ENCODE results near the gene COQ2. TPM values are rescaled to one million over a fixed set of nuclear protein-coding genes. Genes with fewer than 3 reads are reported as not detected.

COQ2 gene
- total RNA-seq, 4 donors from 2014 or later: 5.0 to 8.9 (median 5.5) TPM

DNA sequence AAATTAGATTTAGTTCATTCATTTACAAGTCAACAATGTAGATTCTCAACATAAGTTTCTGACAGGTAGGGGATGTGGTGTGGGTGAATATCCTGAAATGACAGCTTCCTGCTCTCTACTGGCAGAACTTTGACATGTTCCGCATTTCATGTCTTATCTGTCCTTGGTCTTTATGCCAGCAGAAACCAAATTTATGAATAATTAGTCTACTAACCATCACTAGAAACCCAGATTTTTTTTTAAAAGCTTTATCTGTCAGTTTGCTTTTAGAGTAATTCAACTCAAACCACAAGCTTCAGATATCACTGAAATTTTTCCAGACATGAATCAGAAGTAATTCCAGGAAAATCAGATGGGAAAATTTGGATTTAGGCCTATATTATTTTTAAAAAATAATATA lies 17.9 kb downstream of the COQ2 start:
- 82 to 83% methylated on average over 1 of the region's 1 CpG for WGBS, 2 donors (ENCODE audit: low coverage in 1 of 2)
- TF ChIP-seq POLR2AphosphoS5 (IDR thresholded peaks at IDR 0.05) (no peak), POLR2A (IDR thresholded peaks at IDR 0.05) (no peak), EP300 (IDR thresholded peaks at IDR 0.05) (no peak)
- TF ChIP-seq, protein P1, sequence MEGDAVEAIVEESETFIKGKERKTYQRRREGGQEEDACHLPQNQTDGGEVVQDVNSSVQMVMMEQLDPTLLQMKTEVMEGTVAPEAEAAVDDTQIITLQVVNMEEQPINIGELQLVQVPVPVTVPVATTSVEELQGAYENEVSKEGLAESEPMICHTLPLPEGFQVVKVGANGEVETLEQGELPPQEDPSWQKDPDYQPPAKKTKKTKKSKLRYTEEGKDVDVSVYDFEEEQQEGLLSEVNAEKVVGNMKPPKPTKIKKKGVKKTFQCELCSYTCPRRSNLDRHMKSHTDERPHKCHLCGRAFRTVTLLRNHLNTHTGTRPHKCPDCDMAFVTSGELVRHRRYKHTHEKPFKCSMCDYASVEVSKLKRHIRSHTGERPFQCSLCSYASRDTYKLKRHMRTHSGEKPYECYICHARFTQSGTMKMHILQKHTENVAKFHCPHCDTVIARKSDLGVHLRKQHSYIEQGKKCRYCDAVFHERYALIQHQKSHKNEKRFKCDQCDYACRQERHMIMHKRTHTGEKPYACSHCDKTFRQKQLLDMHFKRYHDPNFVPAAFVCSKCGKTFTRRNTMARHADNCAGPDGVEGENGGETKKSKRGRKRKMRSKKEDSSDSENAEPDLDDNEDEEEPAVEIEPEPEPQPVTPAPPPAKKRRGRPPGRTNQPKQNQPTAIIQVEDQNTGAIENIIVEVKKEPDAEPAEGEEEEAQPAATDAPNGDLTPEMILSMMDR (IDR thresholded peaks at IDR 0.05): no peak
- Histone ChIP-seq H3K27ac (no peak overlapping the region), H3K27me3 (no peaks in the 10 kb centered on the region), H3K9me3 (no peaks in the 10 kb centered on the region), H3K4me3 (no peak overlapping the region), H3K4me1 (no peaks in the 10 kb centered on the region), H3K36me3 (peaks cover 0 to 41% of the 10 kb centered on the region in 2 donors)
- no peak for ATAC-seq

DNA sequence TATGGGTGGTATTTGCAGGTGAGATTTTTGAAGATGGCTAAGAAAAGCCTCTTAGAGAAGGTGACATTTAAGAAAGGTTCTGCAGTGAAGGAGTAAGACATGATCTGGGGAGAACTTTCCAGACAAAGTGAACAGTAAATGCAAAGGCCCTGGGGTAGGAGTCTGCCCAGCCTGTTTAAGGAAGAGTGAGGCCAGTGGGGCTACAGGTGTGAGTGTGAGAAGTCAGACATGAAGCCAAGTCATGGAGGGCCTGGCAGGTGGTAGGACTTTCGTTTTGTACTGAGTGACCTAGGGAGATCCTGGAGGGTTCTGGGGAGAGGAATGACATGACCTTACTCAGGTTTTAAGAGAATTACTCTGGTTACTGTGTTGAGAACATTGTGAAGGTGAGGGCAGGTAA lies 21.5 kb downstream of the COQ2 start:
- no peak for ATAC-seq
- WGBS, 2 donors (ENCODE audit: low coverage in 1 of 2): 85 to 91% methylated on average over 1 of the region's 1 CpG
- H3K4me3 ChIP-seq: no peak overlapping the region
- peaks cover 0 to 3% (median 0%) of the 10 kb centered on the region in 3 donors for H3K4me1 ChIP-seq
- no peaks in the 10 kb centered on the region for H3K27me3 ChIP-seq
- H3K9me3 ChIP-seq: no peaks in the 10 kb centered on the region
- H3K36me3 ChIP-seq: peaks cover 0 to 28% of the 10 kb centered on the region in 2 donors
- H3K27ac ChIP-seq: no peak overlapping the region
- no peak for TF ChIP-seq POLR2A (IDR thresholded peaks at IDR 0.05)
- TF ChIP-seq POLR2AphosphoS5 (IDR thresholded peaks at IDR 0.05): no peak
- TF ChIP-seq, protein P1 (IDR thresholded peaks at IDR 0.05): no peak
- no peak for TF ChIP-seq EP300 (IDR thresholded peaks at IDR 0.05)

DNA sequence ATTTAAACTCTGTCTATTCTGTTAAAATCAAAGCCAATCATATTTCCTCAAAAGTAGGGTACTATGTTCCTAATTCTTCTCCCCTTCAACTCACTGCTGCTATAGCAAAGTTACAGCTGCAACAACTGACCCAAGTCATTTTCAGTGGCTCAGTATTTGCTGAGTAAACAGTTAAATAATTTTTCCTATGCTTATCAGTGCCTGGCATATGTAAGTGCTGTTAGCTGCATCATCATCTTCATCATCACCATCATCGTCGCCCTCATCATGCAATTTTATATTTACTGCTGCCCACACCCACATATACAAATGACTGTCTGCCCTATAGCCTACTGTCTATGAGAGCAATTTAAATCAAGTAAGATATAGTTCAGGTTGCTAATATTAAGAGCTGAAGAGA lies 21.9 kb downstream of the COQ2 start:
- no peak for TF ChIP-seq POLR2A (IDR thresholded peaks at IDR 0.05)
- no peak for TF ChIP-seq EP300 (IDR thresholded peaks at IDR 0.05)
- WGBS, 2 donors (ENCODE audit: low coverage in 1 of 2): 86 to 100% methylated on average over 2 of the region's 2 CpGs
- no peak for ATAC-seq
- H3K9me3 ChIP-seq: no peaks in the 10 kb centered on the region
- no peak overlapping the region for H3K27ac ChIP-seq
- H3K36me3 ChIP-seq: peaks cover 0 to 28% of the 10 kb centered on the region in 2 donors
- no peaks in the 10 kb centered on the region for H3K27me3 ChIP-seq
- peaks cover 0 to 3% (median 0%) of the 10 kb centered on the region in 3 donors for H3K4me1 ChIP-seq
- H3K4me3 ChIP-seq: no peak overlapping the region

DNA sequence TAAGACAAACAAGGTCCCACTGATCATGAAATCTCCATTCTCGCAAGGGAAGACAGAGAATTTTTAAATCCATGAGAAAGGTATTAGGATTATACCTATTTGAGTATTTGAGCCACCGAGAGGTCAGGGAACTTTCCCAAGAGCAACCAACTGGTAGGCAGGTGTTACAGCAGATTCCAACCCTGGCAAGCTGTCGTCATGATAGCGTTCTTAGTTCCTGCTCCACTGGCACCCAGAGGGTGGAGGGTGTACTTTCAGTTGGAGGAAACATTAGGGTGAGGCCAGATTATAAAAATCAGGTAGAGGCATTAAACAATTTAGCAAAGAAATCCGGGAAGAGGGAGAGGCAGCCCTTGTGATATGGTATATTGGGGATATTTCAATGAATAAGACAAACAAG lies 23.3 kb downstream of the COQ2 start:
- Histone ChIP-seq H3K4me3 (no peak overlapping the region), H3K9me3 (no peaks in the 10 kb centered on the region), H3K4me1 (peaks cover under 1 to 5% (median 3%) of the 10 kb centered on the region in 3 donors), H3K27me3 (no peaks in the 10 kb centered on the region), H3K36me3 (peaks cover 0 to 20% of the 10 kb centered on the region in 2 donors), H3K27ac (no peak overlapping the region)
- TF ChIP-seq POLR2AphosphoS5 (IDR thresholded peaks at IDR 0.05) (no peak), POLR2A (IDR thresholded peaks at IDR 0.05) (no peak), EP300 (IDR thresholded peaks at IDR 0.05) (no peak)
- TF ChIP-seq, protein P1 (IDR thresholded peaks at IDR 0.05): no peak
- ATAC-seq: no peak
- WGBS, 2 donors (ENCODE audit: low coverage in 1 of 2): 78 to 98% methylated on average over 4 to 5 of the region's 5 CpGs

DNA sequence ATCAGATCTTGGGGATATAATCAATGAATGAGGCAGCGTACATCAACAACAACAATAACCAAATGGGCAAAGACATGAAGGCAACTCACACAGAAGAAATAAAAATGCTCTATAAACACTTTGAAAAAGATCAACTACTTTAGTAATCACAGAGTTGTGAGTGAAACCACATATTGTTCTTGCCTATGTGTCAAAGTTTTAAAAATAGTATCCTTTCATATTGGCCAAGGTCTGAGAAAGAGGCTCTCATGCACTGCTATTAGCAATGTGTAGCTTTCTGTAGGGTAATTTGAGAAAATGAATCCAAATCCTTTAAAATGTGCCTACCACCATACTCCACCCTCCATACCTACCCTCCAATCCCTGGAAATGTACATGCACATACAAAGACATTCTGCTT lies 25.0 kb downstream of the COQ2 start:
- H3K36me3 ChIP-seq: peaks cover 0 to 14% of the 10 kb centered on the region in 2 donors
- TF ChIP-seq POLR2AphosphoS5 (IDR thresholded peaks at IDR 0.05) (no peak), POLR2A (IDR thresholded peaks at IDR 0.05) (no peak), EP300 (IDR thresholded peaks at IDR 0.05) (no peak)
- TF ChIP-seq, protein P1 (IDR thresholded peaks at IDR 0.05): no peak
- no peak for ATAC-seq
- no peak overlapping the region for H3K27ac ChIP-seq
- H3K9me3 ChIP-seq: no peaks in the 10 kb centered on the region
- H3K4me3 ChIP-seq: no peak overlapping the region
- H3K4me1 ChIP-seq: peaks cover 2 to 14% (median 3%) of the 10 kb centered on the region in 3 donors
- no peaks in the 10 kb centered on the region for H3K27me3 ChIP-seq
- WGBS, 2 donors (ENCODE audit: low coverage in 1 of 2): 100% methylated on average over 1 of the region's 1 CpG; no CpG with 5 or more reads in 1 of the 2 donors

Measured in gastroesophageal sphincter (tissue), 4 donors.